Stimulated activated CD8-positive, alpha-beta memory T cell treated with anti-CD3 and anti-CD28 coated beads, Interleukin-15, amount 100 ng/mL, for 48 hours (primary cell): Measurements from ENCODE around the gene PRTN3.
A peak's percentile ranks its signal among the peaks of the same experiment; 100 is the strongest.

Source experiments
- DNase-seq, 2 donors: peaks; one replicate each; pipeline ENCODE4 v3.0.0-alpha.2; 2020; ENCODE audit warnings: low read depth in 2 of 2

The PRTN3 gene, protein sequence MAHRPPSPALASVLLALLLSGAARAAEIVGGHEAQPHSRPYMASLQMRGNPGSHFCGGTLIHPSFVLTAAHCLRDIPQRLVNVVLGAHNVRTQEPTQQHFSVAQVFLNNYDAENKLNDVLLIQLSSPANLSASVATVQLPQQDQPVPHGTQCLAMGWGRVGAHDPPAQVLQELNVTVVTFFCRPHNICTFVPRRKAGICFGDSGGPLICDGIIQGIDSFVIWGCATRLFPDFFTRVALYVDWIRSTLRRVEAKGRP

DNA sequence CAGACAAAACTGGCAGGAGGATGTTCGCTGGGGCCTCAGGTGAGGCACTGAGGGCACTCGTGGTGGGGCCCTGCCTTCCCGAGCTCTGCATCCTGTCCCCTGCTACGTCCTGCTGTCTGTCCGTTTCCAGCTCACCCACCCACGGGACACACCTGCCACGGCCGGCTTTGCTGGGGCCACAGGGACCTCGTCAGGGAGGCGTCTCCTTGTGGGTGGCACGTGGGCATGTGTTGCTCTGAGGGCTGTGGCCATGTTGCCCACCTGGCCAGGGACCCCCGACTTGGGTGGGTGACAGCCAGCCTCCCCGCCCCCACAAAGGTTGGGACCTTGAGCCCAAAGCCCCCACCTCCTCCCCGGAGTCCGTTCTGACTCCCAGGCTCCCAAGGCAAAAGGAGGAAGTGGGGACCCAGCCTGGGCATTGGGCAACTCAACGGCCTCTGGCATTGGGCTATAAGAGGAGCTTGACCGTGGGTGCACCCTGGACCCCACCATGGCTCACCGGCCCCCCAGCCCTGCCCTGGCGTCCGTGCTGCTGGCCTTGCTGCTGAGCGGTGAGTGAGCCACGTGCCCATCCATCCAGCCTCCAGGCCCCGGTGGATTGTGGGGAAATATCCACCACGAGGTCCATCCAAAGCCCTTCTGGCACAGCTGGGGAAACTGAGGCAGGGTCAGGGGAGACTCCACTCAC, at the start of gene PRTN3:
Gene PRTN3 (plus strand): TSS at position 481 of the 688 bp plus-strand sequence. CDS start 10 bp downstream, at position 491.
- DNase-seq: no peak

DNA sequence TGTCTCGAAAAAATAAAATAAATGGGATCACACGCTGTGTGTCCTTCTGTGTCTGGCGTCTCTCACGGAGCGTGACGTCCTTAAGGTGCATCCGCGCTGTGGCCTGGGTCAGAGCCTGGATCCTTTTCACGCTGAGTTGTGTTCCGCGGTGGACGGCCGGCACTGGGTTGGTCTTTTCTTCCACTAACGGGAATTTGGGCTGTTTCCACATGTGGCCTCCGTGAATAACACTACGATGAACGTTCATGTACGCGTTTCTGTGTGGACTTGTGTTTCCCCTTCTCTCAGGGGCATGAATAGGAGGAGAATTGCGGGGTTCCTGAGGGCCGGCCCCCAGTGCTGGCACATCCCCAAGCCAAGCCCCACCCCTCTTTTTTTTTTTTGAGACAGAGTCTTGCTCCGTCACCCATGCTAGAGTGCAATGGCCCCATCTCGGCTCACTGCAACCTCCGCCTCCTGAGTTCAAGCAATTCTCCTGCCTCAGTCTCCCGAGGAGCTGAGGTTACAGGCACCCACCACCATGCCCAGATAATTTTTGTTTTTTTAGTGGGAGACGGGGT, 49.7 kb upstream of the PRTN3 start:
- DNase-seq: no peak

DNA sequence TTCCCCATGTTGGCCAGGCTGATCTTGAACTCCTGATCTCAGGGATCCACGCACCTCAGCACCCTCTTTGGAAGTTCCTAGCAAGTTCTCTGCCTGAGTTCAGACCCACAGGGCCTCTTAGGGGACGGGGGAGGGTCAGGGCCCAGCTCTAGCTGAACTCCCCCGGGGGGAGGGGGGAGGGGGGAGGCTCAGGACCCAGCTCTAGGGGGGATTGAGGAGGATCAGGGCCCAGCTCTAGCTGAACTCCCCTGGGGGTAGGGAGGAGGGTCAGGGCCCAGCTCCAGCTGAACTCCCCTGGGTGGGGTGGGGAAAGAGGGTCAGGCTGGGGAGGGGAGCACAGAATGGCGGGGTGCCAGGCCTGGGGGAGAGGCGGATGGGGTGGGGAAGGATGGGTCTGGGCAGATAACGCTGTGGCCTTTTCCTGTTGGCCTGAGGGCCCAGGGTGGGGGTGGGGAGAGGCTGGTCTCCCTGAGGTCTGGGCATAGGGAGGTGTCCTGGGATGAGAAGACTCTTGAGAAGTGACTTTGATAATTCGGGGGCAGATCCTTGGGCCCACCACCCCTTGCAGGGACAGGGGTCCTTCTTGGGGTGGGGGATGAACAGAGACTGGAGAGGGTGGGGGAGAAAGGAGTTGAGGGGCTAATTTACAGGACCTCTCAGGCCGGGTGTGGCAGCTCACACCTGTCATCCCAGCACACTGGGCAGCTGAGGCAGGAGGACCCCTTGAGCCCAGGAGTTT, 49.1 kb upstream of the PRTN3 start:
- no peak for DNase-seq

DNA sequence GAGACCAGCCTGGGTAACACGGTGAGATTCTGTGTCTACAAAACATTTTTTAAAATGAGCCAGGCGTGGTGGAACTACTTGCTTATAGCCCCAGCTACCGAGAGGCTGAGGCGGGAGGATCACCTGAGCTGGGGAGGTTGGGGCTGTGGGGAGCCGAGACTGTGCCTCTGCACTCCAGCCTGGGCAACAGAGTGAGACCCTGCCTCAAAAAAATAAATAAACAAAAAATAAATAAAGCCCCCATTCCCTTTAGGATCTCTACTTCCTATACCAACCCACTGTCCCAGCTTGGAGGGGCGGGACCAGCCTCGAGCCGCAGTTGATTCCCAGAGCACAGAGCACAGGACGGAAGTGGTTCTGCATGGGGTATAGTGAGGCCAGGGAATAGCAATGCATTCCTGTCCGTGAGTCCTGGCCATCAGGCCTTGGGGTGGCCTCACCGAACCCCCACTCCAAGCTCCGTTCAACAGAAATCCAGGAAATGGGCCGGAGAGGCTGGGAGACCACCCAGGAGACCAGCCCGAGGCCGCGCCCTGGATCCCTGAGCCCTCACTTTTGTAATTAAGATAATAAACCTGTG, 48.4 kb upstream of the PRTN3 start:
- DNase-seq: no peak

DNA sequence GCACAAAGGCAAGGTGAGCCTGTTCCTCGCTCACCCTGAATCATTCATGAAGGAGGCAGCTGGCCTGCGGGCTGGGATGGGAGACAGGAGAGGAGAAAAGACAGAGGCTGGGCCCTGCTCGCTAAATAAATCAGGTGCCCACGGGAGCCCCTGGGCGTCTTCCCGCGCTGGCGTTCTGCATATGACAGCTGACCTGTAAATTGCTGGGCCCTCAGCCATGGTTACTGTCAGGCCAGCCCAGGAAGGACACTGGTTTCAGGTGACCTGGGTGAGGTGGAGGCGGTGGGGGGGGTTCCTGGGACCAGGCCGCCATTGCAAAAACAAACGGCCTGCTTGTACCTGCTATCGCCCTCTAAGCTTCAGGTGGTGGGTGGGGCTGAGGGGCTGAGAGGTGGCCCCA, 47.0 kb upstream of the PRTN3 start:
- DNase-seq: no peak

DNA sequence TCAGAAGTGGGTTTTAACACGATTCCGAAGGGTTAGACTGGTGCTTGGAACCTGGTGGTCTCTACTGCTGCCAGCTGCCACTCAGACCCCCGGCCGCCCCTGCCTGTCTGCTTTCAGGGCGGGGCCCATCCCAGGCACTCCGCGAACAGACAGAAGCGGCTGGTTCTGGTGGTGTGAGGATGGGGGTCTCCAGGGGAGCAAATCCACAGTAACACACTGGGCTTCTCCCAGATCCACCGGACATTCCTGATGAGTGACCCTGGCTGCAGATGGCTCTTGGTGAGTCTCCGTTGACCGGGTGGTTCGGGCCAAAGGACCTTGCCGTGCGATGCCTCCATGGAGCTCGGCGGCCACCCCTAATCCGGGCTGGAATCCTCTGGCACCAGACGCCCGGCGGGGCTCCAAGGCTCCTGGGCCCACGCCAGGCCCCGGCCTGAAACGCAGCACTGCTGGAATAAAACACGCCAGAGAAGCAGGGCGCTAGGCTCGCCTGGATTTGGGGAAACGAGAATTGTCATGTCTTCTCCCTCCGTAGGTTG, 45.7 kb upstream of the PRTN3 start:
- no peak for DNase-seq

DNA sequence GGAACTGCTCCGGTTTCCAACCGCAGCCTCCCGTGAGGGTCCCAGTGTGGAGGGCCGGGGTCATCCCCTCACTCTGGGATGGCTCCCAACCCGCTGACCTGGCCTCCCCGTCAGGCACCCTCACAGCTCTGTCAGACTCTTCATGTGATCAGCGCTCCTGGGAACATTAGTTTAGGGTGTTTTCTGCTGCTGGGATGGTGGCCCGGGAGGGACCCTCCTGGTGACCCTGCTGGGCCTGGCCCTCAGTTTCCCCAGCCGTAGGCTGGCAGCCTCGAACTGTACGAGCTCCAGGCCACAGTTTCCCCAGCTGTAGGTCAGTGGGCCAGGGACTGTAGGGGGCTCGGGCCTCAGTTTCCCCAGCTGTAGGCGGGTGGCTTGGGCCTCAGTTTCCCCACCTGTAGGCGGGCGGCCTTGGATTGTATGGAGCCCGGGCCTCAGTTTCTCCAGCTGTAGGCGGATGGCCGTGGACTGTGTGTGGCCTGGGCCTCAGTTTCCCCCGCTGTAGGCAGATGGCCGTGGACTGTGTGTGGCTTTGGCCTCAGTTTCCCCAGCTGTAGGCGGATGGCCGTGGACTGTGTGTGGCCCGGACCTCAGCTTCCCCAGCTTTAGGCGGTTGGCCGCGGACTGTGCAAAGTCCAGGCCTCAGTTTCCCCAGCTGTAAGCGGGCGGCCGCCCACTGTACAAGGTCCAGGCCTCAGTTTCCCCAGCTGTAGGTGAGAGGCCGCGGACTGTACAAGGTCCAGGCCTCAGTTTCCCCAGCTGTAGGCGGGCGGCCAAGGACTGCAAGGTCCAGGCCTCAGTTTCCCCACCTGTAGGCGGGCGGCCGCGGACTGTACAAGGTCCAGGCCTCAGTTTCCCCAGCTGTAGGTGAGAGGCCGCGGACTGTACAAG, 44.9 kb upstream of the PRTN3 start:
- no peak for DNase-seq

DNA sequence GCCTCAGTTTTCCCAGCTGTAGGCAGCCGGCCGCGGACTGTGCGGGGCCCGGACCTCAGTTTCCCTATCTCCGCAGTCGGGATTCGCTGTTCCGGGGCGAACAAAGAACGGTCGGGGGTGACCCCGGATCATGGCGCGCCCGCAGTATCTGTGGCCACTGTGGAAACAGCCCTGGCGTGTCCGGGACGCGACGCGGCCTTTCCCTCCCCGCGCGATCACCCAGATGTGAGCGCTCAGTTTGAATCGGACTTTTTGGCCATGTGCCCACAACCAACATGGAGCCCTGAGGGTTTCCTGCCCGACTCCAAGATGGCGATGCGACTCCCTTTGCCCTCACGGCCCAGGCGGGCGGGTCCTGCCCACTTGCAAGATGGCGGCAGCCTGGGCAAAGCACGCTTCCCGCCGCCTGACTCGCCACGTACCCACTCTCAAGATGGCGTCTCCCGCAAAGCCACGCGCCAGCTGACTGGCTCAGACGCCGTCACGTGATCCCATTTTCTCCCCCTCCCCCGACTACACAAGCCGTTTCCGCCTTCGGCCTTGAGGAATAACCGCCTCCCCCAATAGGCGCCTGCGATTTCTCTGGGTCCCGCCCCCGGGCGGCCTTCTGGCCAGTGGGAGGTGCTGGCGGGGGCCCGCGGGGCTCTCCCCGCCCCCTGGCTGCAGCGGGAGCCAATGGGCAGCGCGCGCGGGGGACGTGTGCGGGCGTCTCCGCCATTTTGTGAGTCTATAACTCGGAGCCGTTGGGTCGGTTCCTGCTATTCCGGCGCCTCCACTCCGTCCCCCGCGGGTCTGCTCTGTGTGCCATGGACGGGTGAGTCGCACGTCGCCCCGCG, 43.9 kb upstream of the PRTN3 start, which contains the start of gene PTBP1:
Gene PTBP1 (plus strand): TSS at position 761 of the 836 bp plus-strand sequence. CDS start 46 bp downstream, at position 807.
- DNase-seq: peak; percentile 100

DNA sequence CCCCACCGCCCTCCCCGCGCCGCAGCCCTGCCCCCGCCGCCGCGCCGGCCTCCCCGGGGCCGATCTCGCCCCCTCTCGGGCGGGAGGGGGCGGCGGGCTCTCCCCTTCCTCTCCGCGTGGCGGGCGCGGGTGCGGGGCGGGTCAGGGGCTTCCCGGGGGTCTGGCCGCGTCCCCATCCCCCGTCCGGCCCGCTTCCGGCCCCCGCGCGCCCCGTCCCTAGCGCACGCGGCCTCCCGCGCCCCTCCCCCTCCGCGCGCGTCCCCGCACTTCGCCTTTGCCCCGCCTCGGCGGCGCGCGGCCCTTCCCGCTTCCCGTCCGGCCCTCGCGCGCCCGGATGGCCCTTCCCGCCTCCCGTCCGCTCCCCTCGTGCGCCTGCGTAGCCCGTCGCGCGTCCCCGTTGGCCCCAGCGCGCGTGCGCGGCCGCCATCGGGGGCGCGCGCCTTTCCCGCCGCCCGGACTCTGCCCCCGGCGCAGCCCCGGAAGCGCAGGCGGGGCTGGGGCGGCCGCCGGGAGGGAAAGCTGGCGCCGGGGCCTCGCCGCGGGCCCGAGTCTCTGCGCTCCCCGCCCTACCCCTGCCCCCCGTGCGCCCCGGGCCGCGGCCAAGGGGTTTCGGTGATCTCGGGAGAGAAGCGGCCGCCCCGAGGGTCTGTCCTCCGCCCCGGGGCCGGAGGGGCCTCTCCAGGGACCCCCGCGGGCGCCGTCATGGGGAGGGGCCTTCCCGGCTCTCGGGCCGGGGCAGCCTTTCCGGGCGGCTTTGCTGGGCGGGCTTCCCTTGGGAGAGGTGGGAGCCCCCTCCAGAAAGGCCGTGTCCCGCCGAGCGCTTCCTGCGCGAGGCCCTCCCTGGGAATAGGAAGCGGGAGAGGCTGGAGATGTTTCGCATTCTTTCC, 43.0 kb upstream of the PRTN3 start:
- DNase-seq: peak; percentile 84 to 87

DNA sequence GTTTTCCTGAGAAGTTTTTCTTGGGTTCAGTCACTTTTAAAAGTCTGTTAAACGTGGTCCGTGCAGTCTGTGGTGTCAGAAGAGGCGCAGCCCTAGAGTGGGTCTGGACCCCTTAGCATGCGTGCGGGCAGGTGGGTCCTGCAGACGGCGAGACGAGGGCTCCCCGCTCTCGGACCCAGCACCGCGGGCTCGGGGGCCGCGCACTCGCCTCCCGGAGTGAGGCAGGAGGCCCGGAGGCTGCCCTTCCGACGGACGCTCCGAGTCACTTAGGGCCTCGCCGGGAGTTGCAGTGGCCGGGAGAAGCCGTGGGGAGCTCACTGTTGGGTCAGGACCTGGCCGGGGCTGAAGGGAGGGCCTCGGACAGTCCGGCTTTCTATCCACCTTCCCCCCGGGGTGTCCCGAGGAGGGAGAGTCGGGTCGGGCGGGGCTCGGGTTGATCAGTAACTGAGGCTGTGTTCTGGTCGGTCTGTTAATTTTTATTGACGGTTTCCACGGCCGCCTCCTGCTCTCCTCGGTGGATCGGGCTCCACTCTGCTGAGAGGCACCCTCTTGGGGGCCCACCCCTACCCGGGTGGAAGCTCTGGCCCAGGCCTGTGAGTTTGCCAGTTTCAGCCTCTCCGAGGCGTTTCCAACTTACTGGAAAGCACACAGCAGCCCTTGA, 42.3 kb upstream of the PRTN3 start:
- DNase-seq: no peak

DNA sequence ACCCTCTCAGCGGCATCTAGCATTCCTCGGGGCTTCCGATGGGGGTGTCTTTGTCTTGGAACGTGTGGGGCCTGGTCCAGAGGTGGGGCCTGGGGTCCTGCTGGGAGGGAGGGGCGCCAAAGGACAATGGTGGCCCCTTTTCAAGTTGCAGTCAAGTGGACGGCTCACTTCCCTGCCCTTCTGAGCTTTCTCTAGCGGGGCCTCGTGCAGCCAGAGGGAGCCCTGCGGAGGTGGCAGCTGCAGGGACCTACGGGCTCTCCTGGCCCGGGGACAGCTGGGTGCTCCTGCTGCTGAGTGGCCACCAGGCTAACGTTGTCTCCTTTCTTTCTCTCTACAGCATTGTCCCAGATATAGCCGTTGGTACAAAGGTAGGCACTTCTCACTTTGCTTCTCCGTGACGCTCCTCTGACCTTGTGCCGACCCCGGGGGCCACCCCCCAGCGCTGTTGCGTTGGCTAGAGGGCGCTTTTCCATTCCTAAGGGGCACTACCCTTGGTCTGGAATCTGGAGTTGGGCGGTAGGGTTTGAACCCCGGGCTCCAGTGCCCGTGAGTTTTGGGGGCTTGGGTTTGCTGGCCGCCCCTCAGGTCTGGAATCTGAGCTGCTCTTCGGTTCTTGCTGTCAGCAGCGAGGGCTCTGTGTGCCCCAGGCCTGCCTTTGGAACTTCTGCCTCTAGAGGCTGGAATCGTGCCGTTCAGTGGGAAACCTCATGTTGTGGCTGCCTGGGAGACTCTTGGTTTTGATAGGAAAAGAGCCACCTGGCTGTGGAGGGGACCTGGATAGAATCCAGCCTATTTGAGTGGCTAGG, 41.5 kb upstream of the PRTN3 start:
- no peak for DNase-seq

DNA sequence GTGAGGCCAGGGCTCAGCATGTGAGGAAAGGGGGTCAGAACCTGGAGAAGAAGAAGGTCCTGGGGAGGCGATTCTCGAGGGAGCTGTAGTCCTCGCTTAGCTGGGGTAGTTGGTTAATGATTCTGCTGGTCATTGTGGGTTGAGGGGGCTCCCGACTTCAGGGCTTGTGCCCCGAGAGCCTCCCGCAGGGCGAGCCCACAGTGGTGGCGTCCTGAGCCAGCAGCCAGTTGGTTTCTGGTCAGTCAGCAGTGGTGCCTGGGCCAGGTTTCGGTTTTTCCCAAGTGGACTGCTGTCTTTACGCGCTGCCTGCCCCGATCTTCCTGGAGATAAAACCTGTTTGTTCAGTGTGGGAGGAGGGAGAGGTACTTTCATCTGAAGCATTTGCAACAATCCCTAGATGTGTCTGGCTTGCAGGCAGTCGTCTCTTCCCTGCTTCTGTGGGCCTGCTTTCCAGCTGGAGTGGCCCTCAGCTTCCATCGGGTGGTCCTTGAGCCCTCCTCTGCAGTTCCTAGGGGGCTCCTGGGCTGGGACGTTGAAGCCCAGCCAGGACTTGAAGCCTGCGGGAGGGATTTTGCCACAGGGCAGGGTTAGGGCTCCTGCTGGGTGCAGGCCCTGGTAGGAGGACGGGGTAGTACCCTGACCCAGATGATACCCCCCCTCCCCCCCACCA, 40.3 kb upstream of the PRTN3 start:
- DNase-seq: no peak

DNA sequence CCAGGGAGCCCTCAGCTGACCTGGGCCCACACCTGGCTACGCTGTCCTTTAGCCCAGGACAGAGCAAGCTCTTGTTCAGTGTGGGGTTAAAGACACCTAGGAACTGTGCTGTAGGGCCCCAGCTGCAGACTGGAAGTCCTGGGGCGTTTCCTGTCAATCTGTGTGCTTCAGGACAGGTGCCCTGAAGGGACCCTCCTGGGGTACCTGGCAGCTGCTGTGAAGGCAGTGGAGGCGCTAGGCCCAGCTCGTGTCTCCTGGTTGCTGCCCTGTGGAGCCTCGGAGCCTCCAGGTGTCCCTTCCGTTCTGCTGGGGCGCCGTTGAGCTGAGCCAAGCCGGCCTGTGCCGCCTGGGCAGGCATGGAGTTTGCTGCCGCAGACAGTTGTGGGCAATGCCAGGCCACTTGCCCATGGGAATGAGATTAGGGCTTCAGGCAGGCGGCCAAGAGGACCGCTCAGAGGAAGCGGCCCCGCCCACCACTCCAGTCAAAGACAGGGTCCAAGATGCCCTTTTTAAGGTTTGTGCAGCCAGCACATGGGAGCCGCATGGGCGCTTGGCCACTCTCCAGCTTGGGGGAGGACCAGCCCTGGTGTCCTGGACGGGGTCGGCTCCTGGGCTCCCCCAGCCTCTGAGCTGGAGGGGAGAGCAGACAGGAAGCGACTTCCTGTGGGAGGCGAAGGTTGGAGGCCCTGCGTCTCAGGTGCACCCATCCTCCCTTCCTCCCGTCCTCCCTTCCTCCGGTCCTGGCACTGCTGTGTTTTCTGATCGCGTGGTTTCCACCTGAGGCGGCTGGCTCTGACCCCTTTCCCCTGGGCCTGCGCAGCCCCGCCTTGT, 39.6 kb upstream of the PRTN3 start:
- DNase-seq: no peak

DNA sequence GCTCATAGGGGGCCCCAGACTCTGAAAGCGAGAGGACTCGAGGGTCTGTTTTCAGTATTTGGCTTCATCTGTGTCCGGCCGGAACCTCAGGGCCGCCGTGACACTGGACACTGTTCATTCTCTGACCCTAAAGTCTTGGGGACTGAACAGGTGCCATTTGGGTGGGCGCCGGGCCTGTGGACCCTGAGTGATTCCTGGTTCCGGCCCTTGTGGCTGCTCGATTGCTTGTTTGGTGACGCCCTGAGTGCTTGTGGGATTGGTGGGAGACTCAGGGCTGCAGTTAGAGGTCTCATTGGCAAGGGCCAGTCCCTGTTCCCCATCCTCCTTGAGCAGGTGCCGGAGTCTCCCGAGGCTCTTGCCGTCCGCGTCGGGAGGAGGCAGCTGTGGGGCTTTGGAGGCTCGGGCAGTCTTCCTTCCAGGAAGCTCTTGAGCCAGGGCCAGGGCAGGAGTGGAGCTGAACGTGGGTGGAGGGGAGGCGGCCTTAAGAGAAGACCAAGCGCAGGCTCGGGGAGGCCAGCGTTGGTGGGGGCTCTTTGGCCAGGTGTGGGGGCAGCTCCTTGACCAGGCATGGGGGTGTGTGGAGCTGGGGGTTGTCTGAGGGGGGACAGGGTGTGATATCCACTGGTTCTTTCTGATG, 38.8 kb upstream of the PRTN3 start:
- no peak for DNase-seq

DNA sequence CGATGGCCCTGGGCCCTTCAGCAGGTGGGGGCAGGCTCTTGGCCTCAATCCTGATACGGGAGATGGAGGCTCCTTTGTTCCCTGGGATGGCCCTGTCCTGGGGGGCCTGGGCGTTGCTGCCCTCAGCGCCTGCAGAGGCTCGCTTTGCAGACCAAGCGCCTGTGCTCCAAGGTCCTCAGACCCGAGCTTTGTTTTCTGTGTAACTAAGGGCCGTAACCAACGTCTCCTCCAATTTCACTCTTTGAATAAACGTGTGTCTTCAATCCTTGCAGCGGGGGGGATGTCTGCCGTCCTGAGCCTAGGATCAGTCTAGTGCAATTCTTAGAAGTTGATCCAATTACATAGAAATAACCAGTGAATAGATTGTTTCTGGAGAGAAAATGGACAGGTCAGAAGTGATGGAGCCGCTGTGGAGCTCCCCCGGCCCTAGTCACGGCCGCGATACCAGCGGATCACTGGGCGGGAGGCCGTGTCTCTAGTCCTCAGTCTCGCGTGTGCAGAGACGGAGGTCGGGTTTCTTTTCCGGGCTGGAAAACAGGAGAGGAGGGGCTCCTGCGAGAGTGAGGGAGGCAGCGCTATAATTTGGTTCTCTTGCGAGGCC, 38.2 kb upstream of the PRTN3 start:
- no peak for DNase-seq
